A673 (cell line): ENCODE results near the gene ABCA4. TPM values are rescaled to one million over a fixed set of nuclear protein-coding genes. Genes with fewer than 3 reads are reported as not detected.

Experiments
- BruUV-seq: library from RNA; stranded (reverse); fragments of 400-500 nt; replicated peaks from 2 replicates; lab custom pipeline; 2021; lab: Mats Ljungman, UMichigan
- CTCF ChIA-PET: fragments of 300-600 bp; sonication (Branson Sonifier 250); formaldehyde crosslinking; loops from one replicate; lab custom pipeline; 2022; ENCODE audit warnings: antibody characterized with exemption; lab: Charles Lee
- POLR2A ChIA-PET: fragments of 300-600 bp; sonication (Branson Sonifier 250); formaldehyde crosslinking; loops from one replicate; lab custom pipeline; 2022; ENCODE audit warnings: antibody characterized with exemption; ENCODE audit not compliant: low non-redundant PET; lab: Charles Lee
- DNase-seq: peaks from one replicate; pipeline ENCODE4 v3.0.0-alpha.2; 2015; ENCODE audit warnings: low spot score
- H3K27ac ChIP-seq: fragments of 200-600 bp; sonication (generic); 2 replicates; pipeline ENCODE4 v1.5.1; 2016; ENCODE audit warnings: mixed run types, low read depth, mild to moderate bottlenecking, mixed read lengths, antibody characterized with exemption, low read length; ENCODE audit not compliant: poor library complexity, severe bottlenecking
- H3K27me3 ChIP-seq: fragments of 200-600 bp; sonication (generic); replicated peaks from 2 replicates; pipeline ENCODE4 v1.6.1; 2017; ENCODE audit warnings: mixed run types, low read depth, mild to moderate bottlenecking, mixed read lengths, antibody characterized with exemption, low read length; ENCODE audit not compliant: insufficient read depth, poor library complexity
- H3K36me3 ChIP-seq: fragments of 200-600 bp; sonication (generic); 2 replicates; pipeline ENCODE4 v1.6.1; 2016; ENCODE audit warnings: mixed run types, mild to moderate bottlenecking, mixed read lengths, antibody characterized with exemption, low read length; ENCODE audit not compliant: insufficient read depth, poor library complexity, severe bottlenecking
- H3K4me1 ChIP-seq: fragments of 200-600 bp; sonication (generic); 2 replicates; pipeline ENCODE4 v1.6.1; 2017; ENCODE audit warnings: mixed run types, mild to moderate bottlenecking, mixed read lengths, antibody characterized with exemption, low read length; ENCODE audit not compliant: insufficient read depth, poor library complexity, severe bottlenecking
- H3K4me3 ChIP-seq: fragments of 200-600 bp; sonication (generic); 2 replicates; pipeline ENCODE4 v1.5.1; 2016; ENCODE audit warnings: low read depth, mixed run types, mild to moderate bottlenecking, mixed read lengths, low read length; ENCODE audit not compliant: poor library complexity, severe bottlenecking
- H3K9me3 ChIP-seq: fragments of 200-600 bp; sonication (generic); 2 replicates; pipeline ENCODE4 v1.6.1; 2016; ENCODE audit warnings: mixed run types, low read depth, mild to moderate bottlenecking, mixed read lengths, antibody characterized with exemption, low read length; ENCODE audit not compliant: poor library complexity, severe bottlenecking
- EZH2 ChIP-seq: fragments of 200-600 bp; sonication (generic); IDR thresholded peaks from 2 replicates; pipeline ENCODE4 v1.6.1; 2017; ENCODE audit warnings: borderline replicate concordance, low read depth, mild to moderate bottlenecking, mixed read lengths, antibody characterized with exemption, low read length; ENCODE audit not compliant: poor library complexity, severe bottlenecking
- intact Hi-C: fragments of 100-400 bp; cut with micrococcal nuclease; formaldehyde crosslinking; loops from one replicate; pipeline ENCODE4 v1.10.0; 2022; ENCODE audit not compliant: unreplicated experiment
- total RNA-seq: library from RNA; stranded (reverse); gene quantifications from 2 replicates; pipeline ENCODE4 v1.2.3, GENCODE V29; 2021
- TF ChIP-seq, protein P1 (sequence below): fragments of 300-800, 200-600 bp; sonication (generic); conservative IDR thresholded peaks from 2 replicates; pipeline ENCODE4 v1.5.1; 2017; ENCODE audit warnings: low read depth, mild to moderate bottlenecking, antibody characterized with exemption, low read length, moderate library complexity, mixed read lengths

Gene ABCA4
- total RNA-seq, 1 experiment from 2014 or later = 0.09 TPM

DNA sequence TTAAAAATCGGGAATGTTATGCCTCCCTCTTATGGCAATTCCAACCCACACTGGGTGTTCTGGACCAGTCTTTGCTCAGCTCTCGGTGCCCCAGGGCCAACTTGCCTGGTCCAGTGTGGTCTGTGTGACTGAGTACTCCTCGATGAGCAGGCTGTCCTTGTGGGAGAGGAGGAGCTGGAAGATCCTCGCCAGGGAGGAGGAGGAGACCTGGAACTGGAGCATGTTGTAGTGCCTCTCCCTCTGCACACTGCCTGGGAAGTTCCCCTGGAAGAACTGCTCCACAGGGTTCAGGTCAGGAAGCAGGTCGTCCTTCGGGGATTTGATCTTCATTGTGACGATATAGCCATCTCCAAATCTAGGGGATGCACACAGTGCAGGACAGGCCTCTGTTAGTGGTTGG, 123.2 kb downstream of the ABCA4 start:
- ChIA-PET CTCF (no interaction called here), POLR2A (no interaction called here)
- TF ChIP-seq EZH2 = no peak
- DNase-seq = no peak
- Histone ChIP-seq H3K4me3 (no peak overlapping the region), H3K4me1 (no peaks in the 10 kb centered on the region), H3K36me3 (no peaks in the 10 kb centered on the region), H3K27me3 (no peaks in the 10 kb centered on the region), H3K9me3 (no peaks in the 10 kb centered on the region), H3K27ac (no peak overlapping the region)
- no TSS peak for BruUV-seq
- intact Hi-C loops = no loop called here

DNA sequence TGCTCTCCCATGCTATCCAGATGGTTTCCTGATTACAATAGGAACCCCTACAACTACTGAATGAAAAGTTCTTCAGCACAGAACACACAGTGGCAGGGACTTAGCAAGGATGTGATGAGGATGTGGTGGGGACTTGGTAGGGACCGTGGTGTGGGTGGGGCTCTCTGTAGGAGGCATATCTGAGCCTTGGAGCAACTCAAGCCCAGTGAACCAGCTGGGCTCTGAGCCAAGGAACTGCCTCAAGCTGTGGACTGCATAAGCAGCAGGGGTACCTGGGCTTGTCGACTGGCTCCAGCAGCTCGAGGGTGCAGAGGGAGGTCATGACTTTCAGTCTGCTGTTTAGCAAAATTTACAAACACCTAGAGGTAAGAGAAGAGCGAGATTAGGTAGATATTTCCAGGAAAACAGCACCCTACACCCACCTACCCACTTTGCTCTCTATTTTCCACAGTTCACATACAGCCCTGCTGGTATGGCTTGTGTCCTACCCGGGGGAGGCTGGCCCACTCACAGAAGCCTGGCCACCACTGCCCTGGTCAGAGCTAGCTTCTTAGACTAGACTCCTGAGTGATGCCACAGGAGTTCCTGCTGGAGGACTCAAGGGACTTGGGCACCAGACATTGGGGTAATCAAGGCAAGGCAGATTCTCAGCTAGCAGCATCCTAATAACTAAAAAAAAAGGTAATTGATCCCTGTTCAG, 125.0 kb downstream of the ABCA4 start:
- intact Hi-C loops = no loop called here
- no peak overlapping the region for H3K4me3 ChIP-seq
- TF ChIP-seq EZH2 = no peak
- TF ChIP-seq, protein P1, sequence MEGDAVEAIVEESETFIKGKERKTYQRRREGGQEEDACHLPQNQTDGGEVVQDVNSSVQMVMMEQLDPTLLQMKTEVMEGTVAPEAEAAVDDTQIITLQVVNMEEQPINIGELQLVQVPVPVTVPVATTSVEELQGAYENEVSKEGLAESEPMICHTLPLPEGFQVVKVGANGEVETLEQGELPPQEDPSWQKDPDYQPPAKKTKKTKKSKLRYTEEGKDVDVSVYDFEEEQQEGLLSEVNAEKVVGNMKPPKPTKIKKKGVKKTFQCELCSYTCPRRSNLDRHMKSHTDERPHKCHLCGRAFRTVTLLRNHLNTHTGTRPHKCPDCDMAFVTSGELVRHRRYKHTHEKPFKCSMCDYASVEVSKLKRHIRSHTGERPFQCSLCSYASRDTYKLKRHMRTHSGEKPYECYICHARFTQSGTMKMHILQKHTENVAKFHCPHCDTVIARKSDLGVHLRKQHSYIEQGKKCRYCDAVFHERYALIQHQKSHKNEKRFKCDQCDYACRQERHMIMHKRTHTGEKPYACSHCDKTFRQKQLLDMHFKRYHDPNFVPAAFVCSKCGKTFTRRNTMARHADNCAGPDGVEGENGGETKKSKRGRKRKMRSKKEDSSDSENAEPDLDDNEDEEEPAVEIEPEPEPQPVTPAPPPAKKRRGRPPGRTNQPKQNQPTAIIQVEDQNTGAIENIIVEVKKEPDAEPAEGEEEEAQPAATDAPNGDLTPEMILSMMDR = no peak
- peak; percentile 44 for DNase-seq
- no TSS peak for BruUV-seq
- no peaks in the 10 kb centered on the region for H3K4me1 ChIP-seq
- H3K9me3 ChIP-seq = no peaks in the 10 kb centered on the region
- ChIA-PET CTCF (no interaction called here), POLR2A (no interaction called here)
- no peaks in the 10 kb centered on the region for H3K36me3 ChIP-seq
- no peak overlapping the region for H3K27ac ChIP-seq
- no peaks in the 10 kb centered on the region for H3K27me3 ChIP-seq

DNA sequence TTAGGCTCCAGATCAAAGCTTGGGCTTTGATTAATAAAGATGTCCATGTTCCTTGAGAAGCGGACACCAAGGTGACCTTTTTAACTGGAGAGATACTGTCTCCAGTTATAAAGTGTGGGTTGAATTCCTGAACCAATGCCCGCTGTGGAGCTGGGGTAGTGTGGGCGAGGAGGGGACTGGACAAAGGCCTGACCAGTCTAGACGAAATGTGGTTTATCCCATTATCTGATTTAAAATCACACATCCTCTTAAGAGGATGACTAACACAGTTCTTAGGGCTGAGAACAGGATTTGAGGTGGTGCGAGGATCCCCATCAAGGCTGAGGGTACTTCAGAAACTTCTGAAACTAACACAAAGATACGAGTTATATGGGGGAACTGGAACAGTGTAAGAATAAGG, 127.2 kb downstream of the ABCA4 start:
- CTCF ChIA-PET = no interaction called here
- intact Hi-C loops = no loop called here
- H3K27ac ChIP-seq = no peak overlapping the region

More for the DNA sequence above, 127.2 kb downstream of the ABCA4 start:
- Histone ChIP-seq H3K4me1 (no peaks in the 10 kb centered on the region), H3K36me3 (no peaks in the 10 kb centered on the region), H3K27me3 (no peaks in the 10 kb centered on the region), H3K4me3 (no peak overlapping the region), H3K9me3 (no peaks in the 10 kb centered on the region)
- DNase-seq = no peak
- no TSS peak for BruUV-seq
- POLR2A ChIA-PET = no interaction called here
- TF ChIP-seq, protein P1 = no peak
- TF ChIP-seq EZH2 = no peak
